Transverse colon (tissue), 3 donors: ENCODE measurements around the gene ETHE1.

Experiments
- CTCF ChIP-seq, 5 experiments: fragments of 200-600 bp in 3 of 5; fragments of 450-650 bp in 2 of 5; sonication (generic) in 3 of 5; IDR thresholded peaks; 1 replicate in 2 of 5; 2 replicates in 3 of 5; pipeline ENCODE4 v1.5.1; 2016 to 2017; ENCODE audit warnings: antibody characterized with exemption in 5 of 5, inconsistent platforms in 3 of 5, mild to moderate bottlenecking in 2 of 5, moderate library complexity in 1 of 5
- EP300 ChIP-seq: sonication (generic); formaldehyde crosslinking; IDR thresholded peaks from one replicate; pipeline ENCODE4 v1.6.1; 2017; ENCODE audit warnings: antibody characterized with exemption, low read depth
- POLR2A ChIP-seq: fragments of 450-650 bp; IDR thresholded peaks from one replicate; pipeline ENCODE4 v1.6.1; 2016; ENCODE audit warnings: antibody characterized with exemption, mild to moderate bottlenecking, moderate library complexity

- TF ChIP-seq CTCF (IDR thresholded peaks at IDR 0.05) (no peak), EP300 (no peak), POLR2A (no peak)
These were observed 37.8 kb upstream of the ETHE1 start for GRCh38 chr19:43564800-43565199.
